OCI-LY3 (cell line): ENCODE measurements around the gene TGFBR3L.

Experiments
- CTCF ChIP-seq: fragments of 200-600, 300-600 bp; sonication (generic); IDR thresholded peaks from 2 replicates; pipeline ENCODE4 v1.5.1; 2014; ENCODE audit warnings: antibody characterized with exemption, low read length, low read depth
- EZH2phosphoT487 ChIP-seq: fragments of 200-600 bp; shearing (Covaris generic); IDR thresholded peaks from 2 replicates; pipeline ENCODE4 v1.6.1; 2018; ENCODE audit warnings: antibody characterized with exemption, mixed run types, low read depth

GRCh38 chr19:7866399-7867091, 48.1 kb upstream of the TGFBR3L start:
- no peak for TF ChIP-seq CTCF
- no peak for TF ChIP-seq EZH2phosphoT487
